ENCODE measurements around the gene TXNDC5. TPM values are rescaled to one million over a fixed set of nuclear protein-coding genes. Genes with fewer than 3 reads are reported as not detected.

The TXNDC5 gene
- total and polyA plus RNA-seq, 9 of the 15 experiments (the other 6 are each of a cell fraction or from before 2014, with no cell fraction given): 33.9 to 156 (median 137) TPM

- ATAC-seq (no peak), DNase-seq (ENCODE audit: extremely low read depth in 1 of 4, low spot score in 3 of 4) (no peak), FAIRE-seq (no peak)
- no peaks in the 10 kb centered on the region for H3K9me3 ChIP-seq (replicated peaks; ENCODE audit: control insufficient read depth, insufficient read depth, low read depth, low read length)
- H3K4me1 ChIP-seq (replicated peaks in 1 of 2; ENCODE audit: control insufficient read depth in 2 of 2, insufficient read depth in 2 of 2, low read length in 2 of 2): peaks cover 5 to 13% of the 10 kb centered on the region in 2 experiments
- no peak overlapping the region for H3K4me3 ChIP-seq
- POLR2A ChIA-PET: interaction anchor here (0.6 to 1.4 kb wide), 2 partner anchors 15 to 176 kb away, joined by 3 read pairs; no protein-coding TSS in a partner anchor
- H3K27me3 ChIP-seq (ENCODE audit: control insufficient read depth in 2 of 2, insufficient read depth in 2 of 2, low read length in 2 of 2): peaks cover 0 to 11% of the 10 kb centered on the region in 2 experiments; a peak in 2 of 5 replicates
- no peaks in the 10 kb centered on the region for H3K79me2 ChIP-seq (ENCODE audit: control insufficient read depth, insufficient read depth, low read length)
- H2AFZ ChIP-seq (ENCODE audit: low read depth, low read length): no peak overlapping the region
- no peaks in the 10 kb centered on the region for H3K9me1 ChIP-seq (ENCODE audit: control insufficient read depth, insufficient read depth, low read length)
- H3K4me2 ChIP-seq (ENCODE audit: insufficient read depth, low read length): no peak overlapping the region
- no peak overlapping the region for H3K9ac ChIP-seq (ENCODE audit: insufficient read depth in 1 of 2, low read depth in 2 of 2, low read length in 2 of 2)
- in situ Hi-C loops (cut with MboI) (no loop called here), intact Hi-C loops (cut with micrococcal nuclease) (no loop called here)
- CTCF ChIA-PET (ENCODE audit: low intra/inter-chr PET ratio): no interaction called here
- no peak overlapping the region for H3K27ac ChIP-seq (ENCODE audit: extremely low read depth, low read depth, low read length)
- TF ChIP-seq ZNF764 (CRISPR knock-in tag; IDR thresholded peaks at IDR 0.05; ENCODE audit: low read depth) (no peak), RFX1 (IDR thresholded peaks at IDR 0.05) (peak; percentile 33; the same call in 1 of the 2 replicates)
- H4K20me1 ChIP-seq (replicated peaks; ENCODE audit: control insufficient read depth, insufficient read depth, low read length): no peaks in the 10 kb centered on the region
- no TSS peak for BruUV-seq (replicated peaks)
- no peaks in the 10 kb centered on the region for H3K36me3 ChIP-seq (ENCODE audit: control insufficient read depth, insufficient read depth, low read length)
These were observed 14.3 kb upstream of the TXNDC5 start for GRCh38 chr6:7924867-7925266.

- TF ChIP-seq ZNF316 (IDR thresholded peaks at IDR 0.05) (peak; percentile 45), KDM1A (IDR thresholded peaks at IDR 0.05) (no peak), JUN (IDR thresholded peaks at IDR 0.05; ENCODE audit: borderline replicate concordance, low read depth, low read length) (no peak), JUN (CRISPR knock-in tag; IDR thresholded peaks at IDR 0.05; ENCODE audit: borderline replicate concordance) (no peak), ZNF699 (CRISPR knock-in tag; IDR thresholded peaks at IDR 0.05; ENCODE audit: insufficient replicate concordance) (no peak)
- in situ Hi-C loops (cut with MboI): no loop called here
- H3K4me3 ChIP-seq: no peak overlapping the region
- H2AFZ ChIP-seq (ENCODE audit: low read depth, low read length): no peak overlapping the region
- no peaks in the 10 kb centered on the region for H3K9me3 ChIP-seq (replicated peaks; ENCODE audit: control insufficient read depth, insufficient read depth, low read depth, low read length)
- H3K27ac ChIP-seq (ENCODE audit: extremely low read depth, low read depth, low read length): no peak overlapping the region
- H3K4me1 ChIP-seq (replicated peaks in 1 of 2; ENCODE audit: control insufficient read depth in 2 of 2, insufficient read depth in 2 of 2, low read length in 2 of 2): peaks cover 7 to 18% of the 10 kb centered on the region in 2 experiments
- H4K20me1 ChIP-seq (replicated peaks; ENCODE audit: control insufficient read depth, insufficient read depth, low read length): no peaks in the 10 kb centered on the region
- H3K27me3 ChIP-seq (ENCODE audit: control insufficient read depth in 2 of 2, insufficient read depth in 2 of 2, low read length in 2 of 2): peaks cover 6 to 30% of the 10 kb centered on the region in 2 experiments; a peak in 4 of 5 replicates
- no peaks in the 10 kb centered on the region for H3K79me2 ChIP-seq (ENCODE audit: control insufficient read depth, insufficient read depth, low read length)
- FAIRE-seq (no peak), DNase-seq (ENCODE audit: extremely low read depth in 1 of 4, low spot score in 3 of 4) (no peak), ATAC-seq (no peak)
- BruUV-seq (replicated peaks): no TSS peak
- ChIA-PET CTCF (ENCODE audit: low intra/inter-chr PET ratio) (no interaction called here), POLR2A (no interaction called here)
- no peaks in the 10 kb centered on the region for H3K36me3 ChIP-seq (ENCODE audit: control insufficient read depth, insufficient read depth, low read length)
- WGBS (ENCODE audit: insufficient coverage, low coverage, missing lambda C conversion rate): 29% methylated on average over 1 of the region's 1 CpG
- no peak overlapping the region for H3K4me2 ChIP-seq (ENCODE audit: insufficient read depth, low read length)
- no peak overlapping the region for H3K9ac ChIP-seq (ENCODE audit: insufficient read depth in 1 of 2, low read depth in 2 of 2, low read length in 2 of 2)
- intact Hi-C loops (cut with micrococcal nuclease): loop anchor here (2.0 kb wide), 1 partner anchor 14 kb away; no protein-coding TSS in a partner anchor
- no peaks in the 10 kb centered on the region for H3K9me1 ChIP-seq (ENCODE audit: control insufficient read depth, insufficient read depth, low read length)
These were observed 12.0 kb upstream of the TXNDC5 start for GRCh38 chr6:7922596-7922995.
